Naive thymus-derived CD8-positive, alpha-beta T cell (primary cell): ENCODE measurements around the gene USP38. TPM values are rescaled to one million over a fixed set of nuclear protein-coding genes. Genes with fewer than 3 reads are reported as not detected.
A peak's percentile ranks its signal among the peaks of the same experiment; 100 is the strongest.
"Not testable (repeated sequence)": the region's sequence is repeated elsewhere in the genome, so short reads cannot be mapped to it uniquely, and the experiment has no call there.

Source experiments
- ATAC-seq, 2 donors: fragments of 150-1000 bp; cut with Tn5 transposase in 1 of 2; sonication (Bioruptor Pico), chemical (Tn5 transposase) in 1 of 2; 1 replicate in 1 of 2; 2 replicates in 1 of 2; pipeline ENCODE4 v1.10.0; 2021; ENCODE audit warnings: mild to moderate bottlenecking in 2 of 2, moderate library complexity in 2 of 2
- POLR2A ChIA-PET: fragments of 350-600 bp; sonication (Branson Sonifier 250); formaldehyde crosslinking; loops from one replicate; lab custom pipeline; 2021; ENCODE audit warnings: antibody characterized with exemption; lab: Charles Lee
- DNase-seq, 10 donors: peaks; one replicate each; pipeline versions ENCODE4 v3.0.0 to v3.0.0-alpha.2; 2020 to 2022
- H3K27ac Mint-ChIP-seq, 10 donors: one replicate each; pipeline ENCODE4 v1.8.0; 2020 to 2022; ENCODE audit warnings: mild to moderate bottlenecking in 10 of 10, mixed read lengths in 10 of 10, moderate library complexity in 4 of 10, inconsistent platforms in 1 of 10
- H3K27me3 Mint-ChIP-seq, 5 donors: one replicate each; pipeline ENCODE4 v1.8.0; 2021 to 2022; ENCODE audit warnings: mixed read lengths in 5 of 5
- H3K36me3 Mint-ChIP-seq, 3 donors: one replicate each; pipeline ENCODE4 v1.8.0; 2020 to 2022; ENCODE audit warnings: mixed read lengths in 3 of 3, mild to moderate bottlenecking in 2 of 3, inconsistent platforms in 1 of 3
- H3K4me1 Mint-ChIP-seq, 4 donors: one replicate each; pipeline ENCODE4 v1.8.0; 2021 to 2022; ENCODE audit warnings: mixed read lengths in 4 of 4
- H3K4me3 Mint-ChIP-seq, 10 donors: one replicate each; pipeline ENCODE4 v1.8.0; 2020 to 2022; ENCODE audit warnings: mild to moderate bottlenecking in 10 of 10, mixed read lengths in 10 of 10, moderate library complexity in 6 of 10, inconsistent platforms in 1 of 10
- H3K9me3 Mint-ChIP-seq, 9 donors: one replicate each; pipeline ENCODE4 v1.8.0; 2020 to 2022; ENCODE audit warnings: mixed read lengths in 9 of 9, mild to moderate bottlenecking in 3 of 9, inconsistent platforms in 1 of 9, moderate library complexity in 1 of 9
- polyA plus RNA-seq, 3 donors: library from polyadenylated mRNA; unstranded; fragments of 300-500 nt; fragmentation: Illumina TruSeq; gene quantifications; one replicate each; pipeline ENCODE4 v1.2.3, GENCODE V29; 2021
- total RNA-seq, 8 experiments: library from RNA in 2 of 8; stranded (reverse) in 2 of 8; gene quantifications; one replicate each; pipeline ENCODE4 v1.2.3 and lab custom pipeline; 2021 to 2026

The USP38 gene, protein sequence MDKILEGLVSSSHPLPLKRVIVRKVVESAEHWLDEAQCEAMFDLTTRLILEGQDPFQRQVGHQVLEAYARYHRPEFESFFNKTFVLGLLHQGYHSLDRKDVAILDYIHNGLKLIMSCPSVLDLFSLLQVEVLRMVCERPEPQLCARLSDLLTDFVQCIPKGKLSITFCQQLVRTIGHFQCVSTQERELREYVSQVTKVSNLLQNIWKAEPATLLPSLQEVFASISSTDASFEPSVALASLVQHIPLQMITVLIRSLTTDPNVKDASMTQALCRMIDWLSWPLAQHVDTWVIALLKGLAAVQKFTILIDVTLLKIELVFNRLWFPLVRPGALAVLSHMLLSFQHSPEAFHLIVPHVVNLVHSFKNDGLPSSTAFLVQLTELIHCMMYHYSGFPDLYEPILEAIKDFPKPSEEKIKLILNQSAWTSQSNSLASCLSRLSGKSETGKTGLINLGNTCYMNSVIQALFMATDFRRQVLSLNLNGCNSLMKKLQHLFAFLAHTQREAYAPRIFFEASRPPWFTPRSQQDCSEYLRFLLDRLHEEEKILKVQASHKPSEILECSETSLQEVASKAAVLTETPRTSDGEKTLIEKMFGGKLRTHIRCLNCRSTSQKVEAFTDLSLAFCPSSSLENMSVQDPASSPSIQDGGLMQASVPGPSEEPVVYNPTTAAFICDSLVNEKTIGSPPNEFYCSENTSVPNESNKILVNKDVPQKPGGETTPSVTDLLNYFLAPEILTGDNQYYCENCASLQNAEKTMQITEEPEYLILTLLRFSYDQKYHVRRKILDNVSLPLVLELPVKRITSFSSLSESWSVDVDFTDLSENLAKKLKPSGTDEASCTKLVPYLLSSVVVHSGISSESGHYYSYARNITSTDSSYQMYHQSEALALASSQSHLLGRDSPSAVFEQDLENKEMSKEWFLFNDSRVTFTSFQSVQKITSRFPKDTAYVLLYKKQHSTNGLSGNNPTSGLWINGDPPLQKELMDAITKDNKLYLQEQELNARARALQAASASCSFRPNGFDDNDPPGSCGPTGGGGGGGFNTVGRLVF
- total RNA-seq (10 to 100 TPM; 23.4 to 26.8 TPM), polyA plus RNA-seq (10 to 100 TPM; 14.4 to 16.9 (median 16.7) TPM), total RNA-seq (lab: John Stamatoyannopoulos, UW) (73.8 to 103 (median 90.9) reads per million in 6 experiments)

DNA sequence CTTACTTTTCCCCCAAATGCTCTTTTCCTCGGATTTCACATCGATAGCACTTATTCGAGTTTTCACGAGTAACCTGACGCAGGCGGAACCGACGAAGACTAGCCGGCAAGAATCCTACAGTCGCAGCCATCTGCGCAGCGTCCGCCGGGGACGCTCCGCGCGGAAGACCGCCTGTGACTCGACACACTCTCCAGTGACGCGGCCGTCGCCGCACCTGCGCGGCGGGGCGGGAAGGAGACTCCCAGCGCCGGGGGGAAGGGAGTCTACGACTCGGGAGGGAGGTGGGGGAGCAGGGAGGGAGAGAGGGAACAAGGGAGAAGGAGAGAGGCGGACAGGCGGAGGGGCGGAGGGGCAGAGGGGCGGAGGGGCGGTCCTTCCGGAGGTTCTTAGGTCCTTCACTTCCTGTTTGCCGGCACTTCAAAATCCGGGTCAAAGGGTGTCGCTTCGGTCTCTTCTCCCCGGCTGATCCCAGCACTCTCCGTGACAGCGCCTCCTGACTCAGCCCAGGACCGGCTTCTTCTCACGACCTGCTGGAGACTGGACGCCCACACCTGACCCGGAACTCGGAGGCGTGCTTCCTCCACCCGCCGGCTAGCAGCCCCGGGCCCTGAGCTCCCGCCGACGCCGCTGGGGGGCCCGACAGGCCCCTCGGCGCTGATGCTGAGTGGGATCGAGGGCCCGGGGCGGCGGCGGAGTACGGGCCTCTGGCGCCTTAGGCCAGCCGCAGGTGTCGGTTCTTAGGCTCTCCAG is at the start of gene USP38:
TSS of gene USP38 (plus strand) at position 415 of the 750 bp plus-strand sequence. CDS start 534 bp downstream, outside the sequence.
- POLR2A ChIA-PET, result interaction anchor here (0.9 to 1.8 kb wide), 2 partner anchors 329 to 341 kb away, joined by 3 to 7 read pairs; partner anchors contain the start of gene SMARCA5
- DNase-seq, result peak; percentile 66 to 92 (median 82)
- peaks cover 22 to 74% (median 61%) of the 10 kb centered on the region in 4 donors for H3K4me1 Mint-ChIP-seq
- H3K27me3 Mint-ChIP-seq, result no peaks in the 10 kb centered on the region
- peak within 1 kb of the TSS; percentile 96 to 99 (median 98) for H3K27ac Mint-ChIP-seq
- no peaks in the 10 kb centered on the region for H3K9me3 Mint-ChIP-seq
- peaks cover 3 to 24% (median 11%) of the 10 kb centered on the region in 3 donors for H3K36me3 Mint-ChIP-seq
- peak; percentile 83 to 86 for ATAC-seq
- peak within 1 kb of the TSS; percentile 86 to 96 (median 93) for H3K4me3 Mint-ChIP-seq

DNA sequence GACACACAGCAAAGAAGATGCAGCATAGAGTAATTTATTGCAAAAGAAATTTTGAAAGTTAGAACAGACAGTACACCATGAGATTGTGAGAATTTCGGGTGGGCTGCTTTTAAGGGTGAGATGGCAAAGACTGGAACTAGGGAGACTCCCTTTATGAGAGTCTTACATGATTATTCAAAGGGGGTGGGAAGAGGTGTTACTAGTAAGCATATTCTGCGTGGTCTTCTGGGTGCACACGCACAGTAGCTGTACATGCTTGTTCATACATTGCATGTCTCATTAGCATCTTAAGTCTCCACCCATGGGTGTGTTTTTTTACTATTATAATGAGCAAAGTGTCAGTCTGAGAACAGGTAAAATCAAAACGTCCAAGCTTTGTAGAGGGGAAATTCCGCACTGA is 49.4 kb upstream of the USP38 start:
- ATAC-seq, result no peak
- no peaks in the 10 kb centered on the region for H3K4me1 Mint-ChIP-seq

DNA sequence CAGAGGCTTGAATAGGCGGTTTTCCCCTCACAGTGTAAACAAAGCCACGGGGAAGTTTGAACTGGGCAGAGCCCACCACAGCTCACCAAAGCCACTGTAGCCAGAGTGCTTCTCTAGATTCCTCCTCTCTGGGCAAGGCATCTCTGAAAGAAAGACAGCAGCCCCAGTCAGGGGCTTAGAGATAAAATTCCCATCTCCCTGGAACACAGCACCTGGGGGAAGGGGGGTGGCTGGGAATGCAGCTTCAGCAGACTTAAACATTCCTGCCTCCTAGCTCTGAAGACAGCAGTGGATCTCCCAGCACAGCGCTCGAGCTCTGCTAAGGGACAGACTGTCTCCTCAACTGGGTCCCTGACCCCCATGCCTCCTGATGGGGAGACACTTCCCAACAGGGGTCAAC is 44.0 kb upstream of the USP38 start:
- ATAC-seq, result no peak
- Mint-ChIP-seq H3K27me3 (peaks cover 2 to 19% (median 8%) of the 10 kb centered on the region in 5 donors), H3K4me3 (no peak overlapping the region), H3K9me3 (peaks cover 13 to 45% (median 30%) of the 10 kb centered on the region in 9 donors), H3K27ac (no peak overlapping the region), H3K4me1 (no peaks in the 10 kb centered on the region), H3K36me3 (peaks cover 3 to 38% (median 32%) of the 10 kb centered on the region in 3 donors)
- DNase-seq, result no peak
- POLR2A ChIA-PET, result no interaction called here

More for the DNA sequence above, 49.4 kb upstream of the USP38 start:
- H3K27ac Mint-ChIP-seq, result no peak overlapping the region
- H3K9me3 Mint-ChIP-seq, result peaks cover 0 to 4% (median 0%) of the 10 kb centered on the region in 9 donors
- H3K27me3 Mint-ChIP-seq, result peaks cover 0 to 2% (median 0%) of the 10 kb centered on the region in 5 donors
- POLR2A ChIA-PET, result no interaction called here
- H3K36me3 Mint-ChIP-seq, result peaks cover 0 to 6% (median 0%) of the 10 kb centered on the region in 3 donors
- H3K4me3 Mint-ChIP-seq, result no peak overlapping the region
- DNase-seq, result no peak

DNA sequence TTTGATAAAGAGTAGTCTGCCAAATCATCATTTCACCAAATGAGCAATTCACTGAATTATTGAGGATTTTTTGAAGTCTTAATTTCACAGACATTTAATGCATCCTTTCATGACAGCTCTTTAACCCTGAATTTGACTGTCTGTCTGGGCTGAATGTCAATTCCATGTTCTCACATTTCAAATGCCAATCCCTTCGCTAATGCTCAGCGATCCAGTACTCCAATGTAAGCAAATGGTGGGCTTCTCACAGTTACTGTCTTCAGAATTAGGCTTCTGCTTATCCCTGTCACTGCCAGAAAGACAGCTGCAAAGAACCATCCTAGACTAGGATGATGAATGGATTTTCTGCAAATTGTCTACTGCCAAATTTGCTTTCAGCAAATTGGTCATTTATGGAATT is 36.2 kb upstream of the USP38 start:
- peaks cover 0 to 7% (median 0%) of the 10 kb centered on the region in 5 donors for H3K27me3 Mint-ChIP-seq
- peaks cover 20 to 97% (median 70%) of the 10 kb centered on the region in 9 donors for H3K9me3 Mint-ChIP-seq
- no peak overlapping the region for H3K27ac Mint-ChIP-seq

DNA sequence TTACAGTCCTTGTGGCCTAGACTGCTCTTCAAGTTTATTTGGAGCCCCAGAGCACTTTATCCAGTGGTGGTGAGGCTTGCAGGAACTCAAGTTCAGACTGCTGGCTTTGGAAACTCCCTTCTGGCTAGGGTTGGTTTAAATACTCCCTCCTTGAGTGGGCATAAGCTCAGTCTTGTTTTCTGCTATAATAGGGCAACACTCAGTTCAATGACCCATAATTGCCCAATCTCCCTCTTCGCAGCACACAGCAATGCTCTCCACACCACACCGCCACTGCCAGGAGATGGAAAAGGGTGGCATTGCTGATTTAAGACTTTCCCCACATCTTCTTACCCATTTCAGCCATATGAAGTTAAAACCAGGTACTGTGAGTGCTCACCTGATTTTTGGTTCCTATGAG is 27.9 kb upstream of the USP38 start:
- Mint-ChIP-seq H3K27ac (no peak overlapping the region), H3K4me1 (no peaks in the 10 kb centered on the region), H3K9me3 (peaks cover 20 to 62% (median 52%) of the 10 kb centered on the region in 9 donors), H3K36me3 (peaks cover 9 to 62% (median 38%) of the 10 kb centered on the region in 3 donors), H3K4me3 (no peak overlapping the region), H3K27me3 (no peaks in the 10 kb centered on the region)
- ATAC-seq (no peak), DNase-seq (no peak)
- POLR2A ChIA-PET, result no interaction called here

More for the DNA sequence above, 36.2 kb upstream of the USP38 start:
- H3K4me1 Mint-ChIP-seq, result no peaks in the 10 kb centered on the region
- DNase-seq (no peak), ATAC-seq (no peak)
- H3K36me3 Mint-ChIP-seq, result peaks cover 0 to 63% (median 15%) of the 10 kb centered on the region in 3 donors
- POLR2A ChIA-PET, result no interaction called here
- H3K4me3 Mint-ChIP-seq, result no peak overlapping the region

DNA sequence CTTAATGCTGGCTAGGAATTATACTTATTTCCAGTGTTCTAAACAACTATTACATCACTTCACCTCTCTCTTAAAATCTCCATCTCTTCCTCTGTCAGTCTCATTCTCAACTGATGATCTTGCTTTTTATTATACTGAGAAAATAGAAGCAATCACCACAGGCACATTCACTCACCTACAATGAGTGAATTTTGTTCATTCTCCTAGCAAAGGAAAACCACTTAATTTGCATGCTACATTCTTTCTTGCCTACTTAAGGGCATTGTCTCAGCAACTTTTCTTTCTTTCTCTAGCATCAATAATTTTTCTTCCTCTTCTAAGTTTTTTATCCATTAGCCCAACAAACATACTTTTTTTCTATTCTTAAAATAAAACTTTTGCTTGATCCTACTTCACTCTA is 21.1 kb upstream of the USP38 start:
- Mint-ChIP-seq H3K36me3 (peaks cover 7 to 39% (median 20%) of the 10 kb centered on the region in 3 donors), H3K4me1 (peaks cover 0 to 8% (median 2%) of the 10 kb centered on the region in 4 donors), H3K27me3 (peaks cover 0 to 1% (median 0%) of the 10 kb centered on the region in 5 donors), H3K9me3 (peaks cover 0 to 14% (median 5%) of the 10 kb centered on the region in 9 donors), H3K4me3 (no peak overlapping the region), H3K27ac (no peak overlapping the region)
- POLR2A ChIA-PET, result no interaction called here
- ATAC-seq (no peak), DNase-seq (no peak)

DNA sequence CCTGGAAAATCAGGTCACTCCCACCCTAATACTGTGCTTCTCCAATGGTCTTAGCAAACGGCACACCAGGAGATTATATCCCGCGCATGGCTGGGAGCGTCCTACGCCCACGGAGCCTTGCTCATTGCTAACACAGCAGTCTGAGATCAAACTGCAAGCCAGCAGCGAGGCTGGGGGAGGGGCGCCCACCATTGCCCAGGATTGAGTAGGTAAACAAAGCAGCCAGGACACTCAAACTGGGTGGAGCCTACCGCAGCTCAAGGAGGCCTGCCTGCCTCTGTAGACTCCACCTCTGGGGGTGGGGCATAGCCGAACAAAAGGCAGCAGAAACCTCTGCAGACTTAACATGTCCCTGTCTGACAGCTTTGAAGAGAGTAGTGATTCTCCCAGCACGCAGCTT is 18.0 kb upstream of the USP38 start:
- H3K27me3 Mint-ChIP-seq, H3K4me3 Mint-ChIP-seq, ATAC-seq, DNase-seq, H3K27ac Mint-ChIP-seq, POLR2A ChIA-PET: not testable (repeated sequence)
- Mint-ChIP-seq H3K9me3 (peaks cover 0 to 24% (median 2%) of the 10 kb centered on the region in 9 donors), H3K4me1 (peaks cover 0 to 20% (median 5%) of the 10 kb centered on the region in 4 donors), H3K36me3 (peaks cover 0 to 28% (median 5%) of the 10 kb centered on the region in 3 donors)

DNA sequence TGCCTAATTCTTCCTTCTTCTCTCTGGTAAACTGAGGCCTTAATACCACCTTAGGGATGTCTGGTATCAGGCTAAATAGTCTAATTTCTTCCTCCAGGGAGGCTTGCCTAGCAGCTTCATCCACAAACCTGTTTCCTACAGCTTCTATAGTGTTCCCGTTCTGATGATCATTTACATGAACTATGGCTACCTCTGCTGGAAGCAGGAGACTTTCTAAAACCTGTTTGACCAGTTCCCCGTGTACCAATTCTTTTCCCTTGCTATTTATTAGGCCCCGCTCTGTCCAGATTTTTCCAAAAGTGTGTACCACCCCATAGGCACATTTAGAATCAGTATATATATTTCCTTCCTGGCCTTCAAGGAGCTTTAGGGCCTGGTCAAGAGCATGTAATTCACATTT is 5.8 kb upstream of the USP38 start:
- POLR2A ChIA-PET, result no interaction called here
- peaks cover 12 to 30% (median 25%) of the 10 kb centered on the region in 4 donors for H3K4me1 Mint-ChIP-seq
- H3K27me3 Mint-ChIP-seq, result no peaks in the 10 kb centered on the region

DNA sequence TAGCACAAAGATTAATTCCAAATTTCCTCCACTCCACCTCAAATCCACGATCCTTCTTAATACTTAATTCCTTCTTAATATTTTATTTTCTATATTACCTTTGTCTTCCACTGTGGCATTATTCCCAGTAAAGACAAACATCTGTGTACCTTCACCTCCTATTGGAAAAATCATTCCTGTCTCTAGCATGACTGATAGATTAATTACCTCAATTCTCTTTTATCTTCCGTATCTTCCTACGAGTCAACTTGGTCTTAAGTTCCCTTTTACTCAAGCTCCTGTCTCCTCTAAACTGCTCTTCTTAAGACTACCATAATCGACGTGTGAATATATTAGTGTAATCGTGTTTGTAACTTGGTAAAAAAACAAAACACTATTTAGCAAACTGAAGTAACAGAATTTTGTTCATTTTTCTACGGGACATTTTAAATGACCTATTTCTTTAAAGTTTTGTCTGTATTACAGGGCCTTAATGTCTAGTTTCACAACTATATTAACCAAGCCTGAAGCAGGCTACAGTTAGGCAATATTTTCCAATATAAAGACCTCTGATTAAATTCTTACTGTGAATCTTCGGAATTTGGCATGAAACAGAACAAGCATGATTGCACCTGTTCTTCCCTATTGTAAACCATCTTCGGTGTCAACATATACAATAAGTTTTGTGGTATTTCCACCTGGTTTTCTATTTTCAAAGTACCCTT is 1.1 kb upstream of the USP38 start:
- Mint-ChIP-seq H3K27me3 (no peaks in the 10 kb centered on the region), H3K4me1 (peaks cover 17 to 64% (median 54%) of the 10 kb centered on the region in 4 donors), H3K27ac (peak overlapping the region; percentile 96 to 99 (median 98)), H3K4me3 (peak overlapping the region; percentile 86 to 96 (median 93)), H3K36me3 (peaks cover 4 to 14% (median 7%) of the 10 kb centered on the region in 3 donors), H3K9me3 (peaks cover 0 to 7% (median 0%) of the 10 kb centered on the region in 9 donors)
- DNase-seq (no peak), ATAC-seq (no peak)
- POLR2A ChIA-PET, result interaction anchor here (1.8 kb wide), 1 partner anchor 330 kb away, joined by 7 read pairs; the partner anchor contains the start of gene SMARCA5

More for the DNA sequence above, 5.8 kb upstream of the USP38 start:
- Mint-ChIP-seq H3K4me3 (no peak overlapping the region), H3K36me3 (peaks cover 4 to 25% (median 12%) of the 10 kb centered on the region in 3 donors), H3K27ac (no peak overlapping the region), H3K9me3 (peaks cover 0 to 30% (median 10%) of the 10 kb centered on the region in 9 donors)
- ATAC-seq (no peak), DNase-seq (no peak)

DNA sequence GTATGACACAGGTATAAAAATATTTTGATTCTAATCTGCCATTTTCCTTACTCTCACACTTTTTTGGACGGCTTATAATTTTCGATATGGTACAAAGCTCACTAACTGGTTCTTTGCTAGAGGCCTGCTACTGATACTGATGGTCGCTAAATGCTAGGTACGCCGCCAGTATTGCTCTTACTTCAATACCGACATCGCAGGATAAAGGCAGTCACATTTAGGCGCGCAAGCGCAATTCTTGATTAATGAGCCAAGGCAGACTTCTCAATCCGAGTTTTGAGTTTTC is 557 bp upstream of the USP38 start:
- Mint-ChIP-seq H3K4me3 (peak overlapping the region; percentile 86 to 96 (median 93)), H3K9me3 (peaks cover 0 to 2% (median 0%) of the 10 kb centered on the region in 9 donors), H3K4me1 (peaks cover 19 to 69% (median 57%) of the 10 kb centered on the region in 4 donors), H3K36me3 (peaks cover 0 to 19% (median 7%) of the 10 kb centered on the region in 3 donors), H3K27me3 (no peaks in the 10 kb centered on the region), H3K27ac (peak overlapping the region; percentile 96 to 99 (median 98))
- POLR2A ChIA-PET, result interaction anchor here (1.8 kb wide), 1 partner anchor 329 kb away, joined by 7 read pairs; the partner anchor contains the start of gene SMARCA5
- DNase-seq, result no peak
- peak; percentile 44 to 48 for ATAC-seq
